Measurements from ENCODE around the gene ARHGDIG. TPM values are rescaled to one million over a fixed set of nuclear protein-coding genes. Genes with fewer than 3 reads are reported as not detected.

ARHGDIG gene
- total and polyA plus RNA-seq, 4 donors: 0.08 TPM; not detected in 3

- no peak overlapping the region for H3K27ac ChIP-seq (ENCODE audit: low read depth in 1 of 2, low read length in 2 of 2)
- peaks cover 3 to 40% (median 11%) of the 10 kb centered on the region in 4 donors for H3K36me3 ChIP-seq (ENCODE audit: control insufficient read depth in 4 of 4, insufficient read depth in 3 of 4, low read depth in 1 of 4, low read length in 3 of 4)
- H3K4me3 ChIP-seq (ENCODE audit: low read depth in 1 of 3, low read length in 3 of 3): no peak overlapping the region
- TF ChIP-seq YY1 (IDR thresholded peaks at IDR 0.05) (no peak), ATF3 (IDR thresholded peaks at IDR 0.05) (no peak), GABPA (IDR thresholded peaks at IDR 0.05 in 1 of 2, conservative IDR thresholded peaks at IDR 0.05 in 1 of 2) (no peak), HNF4A (conservative IDR thresholded peaks at IDR 0.05) (no peak), ZBTB33 (IDR thresholded peaks at IDR 0.05) (no peak), MAX (IDR thresholded peaks at IDR 0.05) (no peak)
- H3K4me1 ChIP-seq (ENCODE audit: control insufficient read depth in 4 of 4, insufficient read depth in 4 of 4, low read length in 3 of 4): no peaks in the 10 kb centered on the region
- H3K9ac ChIP-seq (ENCODE audit: low read depth in 1 of 2, low read length in 2 of 2): no peak overlapping the region
- DNase-seq (ENCODE audit: low spot score): no peak
- 93% methylated on average over 7 of the region's 7 CpGs for WGBS
- no peaks in the 10 kb centered on the region for H3K27me3 ChIP-seq (ENCODE audit: control insufficient read depth in 4 of 4, insufficient read depth in 4 of 4, low read length in 3 of 4)
- H3K9me3 ChIP-seq (ENCODE audit: control insufficient read depth in 4 of 4, low read length in 3 of 4): no peaks in the 10 kb centered on the region
Measured at GRCh38 chr16:309476-309875, 29.1 kb downstream of the ARHGDIG start.

GRCh38 chr16:311725-312124 is 31.3 kb downstream of the ARHGDIG start:
- Histone ChIP-seq H3K9ac (ENCODE audit: low read depth in 1 of 2, low read length in 2 of 2) (no peak overlapping the region), H3K27ac (ENCODE audit: low read depth in 1 of 2, low read length in 2 of 2) (no peak overlapping the region), H3K4me1 (ENCODE audit: control insufficient read depth in 4 of 4, insufficient read depth in 4 of 4, low read length in 3 of 4) (no peaks in the 10 kb centered on the region), H3K36me3 (ENCODE audit: control insufficient read depth in 4 of 4, insufficient read depth in 3 of 4, low read depth in 1 of 4, low read length in 3 of 4) (peaks cover 3 to 38% (median 11%) of the 10 kb centered on the region in 4 donors), H3K27me3 (ENCODE audit: control insufficient read depth in 4 of 4, insufficient read depth in 4 of 4, low read length in 3 of 4) (no peaks in the 10 kb centered on the region), H3K9me3 (ENCODE audit: control insufficient read depth in 4 of 4, low read length in 3 of 4) (no peaks in the 10 kb centered on the region), H3K4me3 (ENCODE audit: low read depth in 1 of 3, low read length in 3 of 3) (no peak overlapping the region)
- WGBS: 96% methylated on average over 15 of the region's 15 CpGs
- TF ChIP-seq FOXA2 (IDR thresholded peaks at IDR 0.05) (no peak), REST (IDR thresholded peaks at IDR 0.05) (no peak), YY1 (IDR thresholded peaks at IDR 0.05) (no peak), RAD21 (IDR thresholded peaks at IDR 0.05) (no peak), CTCF (IDR thresholded peaks at IDR 0.05; ENCODE audit: low read depth, low read length, missing input control) (no peak), HNF4A (conservative IDR thresholded peaks at IDR 0.05) (no peak), MAX (IDR thresholded peaks at IDR 0.05) (no peak), ATF3 (IDR thresholded peaks at IDR 0.05) (no peak), TAF1 (conservative IDR thresholded peaks at IDR 0.05) (no peak)
- no peak for DNase-seq (ENCODE audit: low spot score)

Data from liver (tissue), 9 donors.